NCI-H2227 (cell line): ENCODE data around the gene SURF2.
"Not testable (repeated sequence)": the region's sequence is repeated elsewhere in the genome, so short reads cannot be mapped to it uniquely, and the experiment has no call there.

Source experiments
- DNase-seq: peaks from one replicate; lab custom pipeline; 2025; ENCODE audit not compliant: unreplicated experiment; lab: John Stamatoyannopoulos, UW

The SURF2 gene

DNA sequence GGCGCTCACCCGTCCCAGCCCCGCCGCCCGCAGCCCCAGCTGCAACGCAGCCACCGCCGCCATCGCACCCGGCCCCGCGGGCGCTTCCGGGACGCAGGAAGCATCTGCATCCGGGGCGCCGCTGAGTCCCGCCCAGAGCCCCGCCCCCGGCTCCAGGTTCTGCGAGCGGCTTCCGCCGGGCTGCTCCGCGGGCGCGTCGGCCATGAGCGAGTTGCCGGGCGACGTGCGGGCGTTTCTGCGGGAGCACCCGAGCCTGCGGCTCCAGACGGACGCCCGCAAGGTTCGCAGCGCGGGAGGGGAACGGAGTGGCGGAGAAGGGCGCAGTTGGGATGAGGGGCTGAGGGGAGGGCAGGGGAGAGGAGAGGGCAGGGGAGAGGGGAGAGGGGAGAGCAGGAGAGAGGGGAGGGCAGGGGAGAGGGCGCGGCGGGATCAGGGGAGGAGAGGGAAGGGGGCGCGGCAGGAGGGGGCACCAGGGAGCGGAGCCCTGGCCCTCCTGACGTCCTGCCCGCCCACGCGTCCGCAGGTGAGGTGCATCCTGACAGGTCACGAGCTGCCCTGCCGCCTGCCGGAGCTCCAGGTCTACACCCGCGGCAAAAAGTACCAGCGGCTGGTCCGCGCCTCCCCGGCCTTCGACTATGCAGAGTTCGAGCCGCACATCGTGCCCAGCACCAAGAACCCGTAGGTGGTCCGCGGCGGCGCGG is at the start of gene SURF2, which contains the start of gene SURF1:
TSS of gene SURF2 (plus strand) at position 160 of the 701 bp plus-strand sequence. CDS start at position 203, 43 bp downstream.
TSS of gene SURF1 (minus strand) at position 97 of the 701 bp plus-strand sequence. CDS start at position 63, 34 bp downstream.
- peak; percentile 85 for DNase-seq

DNA sequence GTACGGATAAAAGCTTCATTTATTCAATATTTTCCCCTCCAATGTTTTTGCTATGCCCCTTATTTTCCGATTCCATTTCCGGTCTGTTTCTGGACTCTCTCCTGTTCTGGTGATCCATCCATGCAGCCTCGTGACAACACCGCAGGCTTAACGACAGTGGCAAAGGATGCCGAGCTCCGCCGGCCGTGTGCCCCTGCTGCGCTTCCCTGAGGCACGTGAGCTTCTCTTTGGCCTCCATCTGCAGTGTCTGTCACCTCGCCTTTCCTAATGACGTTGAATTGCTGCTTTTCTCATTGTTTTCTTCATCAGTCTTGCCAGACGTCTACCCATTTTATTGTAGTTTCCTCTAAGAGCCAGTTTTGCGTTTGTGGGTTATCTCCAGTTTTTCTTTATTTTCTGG is 49.0 kb upstream of the SURF2 start:
- DNase-seq = no peak

GRCh38 chr9:133309608-133310007 is 46.7 kb upstream of the SURF2 start:
- DNase-seq = no peak

- DNase-seq = no peak
Measured at GRCh38 chr9:133315997-133316396, 40.4 kb upstream of the SURF2 start.

GRCh38 chr9:133317551-133317950 is 38.8 kb upstream of the SURF2 start:
- not testable (repeated sequence) for DNase-seq

GRCh38 chr9:133320421-133320881 is 35.9 kb upstream of the SURF2 start:
- DNase-seq = no peak

- no peak for DNase-seq
Measured at GRCh38 chr9:133321411-133321935, 34.9 kb upstream of the SURF2 start.

DNA sequence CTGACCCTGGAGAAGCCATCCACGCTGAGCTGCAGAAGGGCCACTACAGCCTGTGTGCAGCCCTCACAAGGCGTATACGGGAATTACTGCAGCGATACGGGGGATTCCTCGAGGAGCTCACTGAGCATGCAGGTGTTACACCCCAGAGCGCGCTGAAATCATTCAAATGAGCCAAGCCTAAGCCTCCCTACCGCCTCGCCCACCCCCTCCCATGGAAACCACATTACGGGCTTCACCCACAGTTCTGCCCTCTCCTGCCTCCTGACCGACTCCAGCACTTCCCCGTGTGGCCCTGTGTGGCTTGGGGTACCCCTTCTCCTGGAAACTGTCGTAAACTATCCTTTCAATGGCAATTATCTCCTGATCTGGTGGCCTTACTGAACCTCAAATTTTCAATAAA is 33.6 kb upstream of the SURF2 start:
- no peak for DNase-seq

DNA sequence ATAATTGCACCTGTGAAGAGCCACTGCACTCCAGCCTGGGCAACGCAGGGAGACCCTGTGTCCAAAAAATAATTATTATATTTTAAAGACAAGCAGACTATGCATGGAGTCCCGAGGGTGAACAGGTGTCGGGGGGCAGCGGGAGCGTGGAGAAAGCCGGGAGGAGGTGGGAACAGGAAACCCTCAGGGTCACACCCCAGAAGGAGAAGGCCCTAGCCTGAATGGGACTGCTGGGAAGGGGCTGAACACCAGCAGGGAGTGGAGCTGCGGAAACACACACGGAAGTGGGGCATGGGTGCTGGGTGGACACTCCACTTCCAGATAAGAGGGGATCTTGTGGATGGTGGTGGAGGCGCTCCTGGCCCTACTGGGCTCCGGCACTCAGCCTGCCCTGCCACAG is 33.1 kb upstream of the SURF2 start:
- no peak for DNase-seq

GRCh38 chr9:133323991-133324703 is 32.2 kb upstream of the SURF2 start:
- no peak for DNase-seq

GRCh38 chr9:133327021-133327420 is 29.3 kb upstream of the SURF2 start:
- DNase-seq = not testable (repeated sequence)

GRCh38 chr9:133327834-133328484 is 28.4 kb upstream of the SURF2 start:
- no peak for DNase-seq

DNA sequence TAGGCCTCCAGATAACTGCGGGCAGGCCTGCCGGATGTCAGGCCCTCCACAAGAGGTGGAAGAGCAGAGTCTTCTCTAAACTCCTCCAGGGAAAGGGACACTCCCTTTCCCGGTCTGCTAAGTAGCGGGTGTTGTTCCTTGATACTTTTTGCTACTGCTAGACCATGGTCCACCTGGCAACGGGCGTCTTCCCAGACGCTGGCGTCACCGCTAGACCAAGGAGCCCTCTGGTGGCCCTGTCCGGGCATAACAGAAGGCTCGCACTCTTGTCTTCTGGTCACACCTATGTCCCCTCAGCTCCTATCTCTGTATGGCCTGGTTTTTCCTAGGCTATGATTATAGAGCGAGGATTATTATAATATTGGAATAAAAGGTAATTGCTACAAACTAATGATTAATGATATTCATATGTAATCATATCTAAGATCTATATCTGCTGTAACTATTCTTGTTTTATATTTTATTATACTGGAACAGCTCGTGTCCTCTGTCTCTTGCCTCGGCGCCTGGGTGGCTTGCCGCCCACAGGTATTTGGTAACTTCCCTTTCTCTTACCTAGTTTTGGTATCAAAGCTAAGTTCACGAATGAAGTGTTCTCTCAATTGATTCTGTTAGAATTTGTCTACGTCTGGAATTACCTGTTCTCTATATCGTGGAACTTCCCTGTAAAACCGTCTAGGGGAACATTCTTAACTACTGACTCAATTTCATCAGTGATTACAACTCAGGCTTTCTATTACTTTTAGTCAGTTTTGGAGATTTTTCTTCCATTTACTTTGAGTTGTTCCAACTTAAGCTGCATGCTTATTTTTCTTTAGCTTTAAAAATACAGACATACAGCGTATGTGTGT is 26.8 kb upstream of the SURF2 start:
- peak; percentile 12 for DNase-seq

- DNase-seq = no peak
Measured at GRCh38 chr9:133331221-133331620, 25.1 kb upstream of the SURF2 start.

- DNase-seq = no peak
Measured at GRCh38 chr9:133331641-133332380, 24.5 kb upstream of the SURF2 start.

- DNase-seq = no peak
Measured at GRCh38 chr9:133332381-133332730, 24.0 kb upstream of the SURF2 start.

DNA sequence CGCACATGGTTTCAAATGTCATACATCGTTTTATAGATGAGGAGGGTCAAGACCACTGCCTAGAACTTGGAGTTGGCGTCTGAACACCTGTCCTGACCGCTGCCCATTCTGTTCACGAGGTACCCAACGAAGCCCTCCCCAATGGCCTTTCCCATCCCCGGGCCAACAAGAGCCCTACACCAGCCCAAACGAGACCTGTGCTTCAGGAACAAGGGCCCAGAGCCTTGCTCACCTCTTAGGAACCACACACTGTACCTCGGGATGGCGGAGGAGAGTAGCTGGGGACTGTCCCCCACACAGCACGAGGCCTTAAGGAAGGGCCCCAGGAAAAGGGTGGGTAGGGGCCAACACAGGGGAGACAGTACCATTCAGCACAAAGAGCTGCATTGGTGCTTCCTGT is 23.3 kb upstream of the SURF2 start:
- DNase-seq = no peak

GRCh38 chr9:133333566-133333965 is 22.8 kb upstream of the SURF2 start:
- no peak for DNase-seq

GRCh38 chr9:133334161-133334560 is 22.2 kb upstream of the SURF2 start:
- DNase-seq = no peak

DNA sequence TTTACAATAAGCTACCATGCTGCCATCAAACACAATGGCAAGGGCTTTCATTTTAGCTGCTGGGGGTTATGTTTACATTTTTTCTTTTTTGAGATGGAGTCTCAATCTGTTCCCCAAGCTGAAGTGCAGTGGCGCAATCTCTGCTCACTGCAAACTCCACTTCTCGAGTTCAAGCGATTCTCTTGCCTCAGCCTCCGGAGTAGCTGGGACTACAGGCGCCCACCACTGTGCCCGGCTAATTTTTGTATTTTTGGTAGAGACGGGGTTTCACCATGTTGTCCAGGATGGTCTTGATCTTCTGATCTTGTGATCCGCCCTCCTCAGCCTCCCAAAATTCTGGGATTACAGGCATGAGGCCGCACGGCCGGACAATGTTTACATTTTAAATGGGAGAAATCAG is 21.5 kb upstream of the SURF2 start:
- DNase-seq = not testable (repeated sequence)
